8988T (cell line): ENCODE results near the gene CRADD.
"Not testable (repeated sequence)": the region's sequence is repeated elsewhere in the genome, so short reads cannot be mapped to it uniquely, and the experiment has no call there.

ENCODE experiments used
- DNase-seq: peaks from one replicate; pipeline ENCODE4 v3.0.0; 2011

Gene CRADD

DNA sequence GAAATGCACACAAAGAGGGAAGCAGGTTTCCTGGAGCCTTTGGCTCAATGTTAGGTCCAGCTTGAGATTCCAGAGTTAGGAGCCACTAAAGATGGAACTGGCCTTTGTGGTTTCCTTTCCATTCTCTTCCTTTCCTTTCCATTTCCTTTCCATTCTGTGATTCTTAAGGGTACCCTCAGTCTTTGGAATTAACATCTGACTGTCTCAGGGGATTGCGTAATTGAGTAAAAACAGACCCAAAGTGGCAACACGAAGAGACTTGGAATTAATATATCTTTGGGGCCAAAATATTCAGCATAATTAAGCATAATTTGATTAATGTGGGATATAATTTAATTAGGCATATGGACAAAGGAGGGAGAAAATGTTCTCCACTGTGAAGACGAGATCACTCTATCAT lies 205.6 kb downstream of the CRADD start:
- DNase-seq, result no peak

DNA sequence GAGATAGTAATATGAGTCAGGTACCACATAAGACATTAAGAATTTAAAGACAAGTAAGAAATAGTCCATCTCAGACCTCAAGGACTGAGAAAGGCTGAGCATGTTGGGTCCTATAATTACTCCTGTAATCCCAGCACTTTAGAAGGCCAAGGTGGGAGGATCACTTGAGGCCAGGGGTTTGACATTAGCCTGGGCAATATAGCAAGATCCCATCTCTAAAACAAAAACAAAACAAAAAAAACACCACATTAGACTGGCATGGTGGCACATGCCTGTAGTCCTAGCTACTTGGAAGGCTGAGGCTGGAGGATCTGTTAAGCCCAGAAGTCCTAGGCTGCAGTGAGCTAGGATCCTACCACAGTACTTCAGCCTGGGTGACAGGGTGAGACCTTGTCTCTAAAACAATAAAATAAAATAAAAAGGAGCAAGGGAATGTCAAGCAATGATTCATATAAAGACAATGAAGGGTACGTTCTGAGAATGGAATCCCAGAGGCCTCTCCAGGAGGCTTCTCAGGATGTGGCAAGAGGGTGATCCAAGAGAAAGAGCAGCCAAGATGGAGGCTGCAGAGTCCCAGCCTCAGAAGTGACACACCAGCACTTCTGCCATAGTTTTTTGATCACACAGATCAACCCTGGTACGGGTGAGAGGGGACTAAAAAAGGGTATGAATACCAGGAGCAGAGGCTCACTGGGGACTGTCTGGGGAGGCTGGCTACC lies 206.4 kb downstream of the CRADD start:
- DNase-seq, result no peak

DNA sequence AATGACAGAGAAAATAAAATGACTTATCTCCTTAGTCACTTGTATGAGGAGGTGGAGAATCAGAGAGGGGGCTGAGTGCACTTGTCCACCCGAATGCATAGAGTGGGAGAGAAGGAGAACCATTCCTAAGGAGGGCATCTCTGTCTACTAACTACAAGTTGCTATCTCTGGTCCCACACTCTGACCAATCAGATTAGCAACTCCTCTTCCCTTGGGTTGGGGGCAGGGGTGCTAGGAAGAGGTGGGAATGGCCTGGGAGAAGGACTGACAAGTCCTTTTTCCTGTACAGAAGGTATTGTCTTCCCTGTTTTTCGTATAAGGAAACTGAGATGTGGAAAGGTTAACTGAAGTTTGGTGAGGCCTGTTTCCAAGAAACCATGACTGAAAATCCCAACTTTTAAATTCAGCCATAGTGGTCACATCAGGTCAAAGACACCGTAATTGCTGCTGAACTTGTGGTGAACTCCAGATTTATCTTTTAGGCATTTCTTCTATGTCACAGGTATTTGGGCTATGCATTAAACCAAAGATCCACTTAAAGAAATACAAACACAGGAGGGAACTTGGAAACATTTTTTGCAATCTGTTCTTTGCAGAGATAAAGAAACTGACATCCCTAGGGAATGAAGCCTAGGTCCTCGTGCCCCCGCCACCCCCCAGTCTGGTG lies 207.8 kb downstream of the CRADD start:
- no peak for DNase-seq

DNA sequence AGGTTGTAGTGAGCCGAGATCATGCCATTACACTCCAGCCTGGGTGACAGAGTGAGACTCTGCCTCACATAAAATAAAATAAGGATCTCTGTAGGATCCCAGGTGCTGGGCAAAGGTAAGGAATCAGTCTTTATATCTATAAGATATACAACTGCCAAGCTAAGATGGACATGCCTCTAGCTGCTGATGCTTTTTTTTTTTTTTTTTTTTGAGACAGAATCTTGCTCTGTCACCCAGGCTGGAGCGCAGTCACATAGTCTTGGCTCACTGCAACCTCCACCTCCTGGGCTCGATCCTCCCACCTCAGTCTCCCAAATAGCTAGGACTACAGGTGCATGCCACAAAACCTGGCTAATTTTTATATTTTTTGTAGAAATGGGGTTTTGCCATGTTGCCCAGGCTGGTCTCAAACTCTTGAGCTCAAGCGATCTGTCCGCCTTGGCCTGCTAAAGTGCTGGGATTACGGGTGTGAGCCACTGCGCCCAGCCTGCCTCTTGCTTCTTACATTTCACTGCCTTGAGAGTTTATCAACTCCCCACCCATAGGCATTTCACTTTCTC lies 208.9 kb downstream of the CRADD start:
- not testable (repeated sequence) for DNase-seq

DNA sequence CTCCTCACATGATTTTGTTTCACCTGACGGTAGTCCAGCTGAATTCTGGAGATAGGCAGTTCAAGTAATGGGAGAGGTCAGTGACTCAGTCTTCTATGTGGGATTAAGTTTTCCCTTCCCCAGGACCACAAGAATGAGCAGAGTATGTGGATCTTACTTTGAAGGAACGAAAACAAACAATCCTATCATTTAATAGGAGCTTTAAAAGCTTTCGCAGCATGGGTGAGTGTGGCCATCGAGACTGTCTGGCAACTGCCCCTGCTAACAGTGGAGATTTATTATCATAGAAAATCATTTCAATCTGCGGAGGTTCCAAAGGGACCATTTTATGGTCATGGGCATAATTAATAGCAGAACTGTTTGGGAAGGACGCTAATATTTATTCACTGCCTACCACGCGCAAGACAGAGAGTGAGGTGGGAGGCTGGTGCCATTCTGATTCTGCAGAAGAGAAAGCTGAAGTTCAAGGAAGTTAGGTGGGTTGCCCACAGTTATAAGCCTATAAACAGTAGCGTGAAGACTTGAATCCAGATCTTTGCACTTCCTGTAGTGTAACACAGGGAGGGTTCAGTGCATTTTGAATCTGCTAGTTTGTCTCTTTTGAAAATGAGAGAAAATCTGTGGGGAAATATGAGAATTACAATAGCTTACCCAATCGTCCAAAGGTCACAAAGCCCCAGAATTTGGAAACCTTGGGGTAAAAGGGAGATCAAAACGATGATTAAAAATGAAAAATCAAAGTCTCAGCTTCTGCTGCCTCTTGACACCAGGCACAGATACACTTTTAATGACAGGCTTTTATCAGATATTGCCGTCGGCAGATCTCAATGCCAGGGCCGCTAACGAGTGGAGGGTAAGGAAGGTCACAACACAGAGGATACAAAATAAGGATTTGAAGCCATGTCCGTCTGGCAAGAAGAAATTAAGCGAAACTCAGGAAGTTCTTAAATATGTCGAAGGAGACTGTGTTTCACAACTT lies 209.6 kb downstream of the CRADD start:
- DNase-seq, result no peak

DNA sequence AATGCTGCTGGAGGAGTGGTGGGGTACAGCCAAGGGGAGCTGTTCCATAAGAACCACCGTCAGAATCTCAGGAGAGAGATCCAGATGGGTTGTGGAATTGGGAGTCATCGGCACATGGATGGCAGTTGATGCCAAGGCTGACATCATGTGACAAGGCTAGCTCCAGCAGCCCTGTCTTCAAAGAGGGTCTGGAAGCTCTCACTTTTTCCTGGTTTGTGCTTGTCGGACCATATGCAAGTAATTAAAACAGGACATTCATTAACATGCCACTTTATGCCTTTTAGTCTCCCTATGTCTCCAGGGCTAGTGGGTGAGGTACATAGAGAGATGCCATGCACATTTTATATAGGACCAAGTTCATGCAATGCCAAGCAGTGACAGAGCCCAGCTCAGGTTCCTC lies 211.8 kb downstream of the CRADD start:
- DNase-seq, result no peak

DNA sequence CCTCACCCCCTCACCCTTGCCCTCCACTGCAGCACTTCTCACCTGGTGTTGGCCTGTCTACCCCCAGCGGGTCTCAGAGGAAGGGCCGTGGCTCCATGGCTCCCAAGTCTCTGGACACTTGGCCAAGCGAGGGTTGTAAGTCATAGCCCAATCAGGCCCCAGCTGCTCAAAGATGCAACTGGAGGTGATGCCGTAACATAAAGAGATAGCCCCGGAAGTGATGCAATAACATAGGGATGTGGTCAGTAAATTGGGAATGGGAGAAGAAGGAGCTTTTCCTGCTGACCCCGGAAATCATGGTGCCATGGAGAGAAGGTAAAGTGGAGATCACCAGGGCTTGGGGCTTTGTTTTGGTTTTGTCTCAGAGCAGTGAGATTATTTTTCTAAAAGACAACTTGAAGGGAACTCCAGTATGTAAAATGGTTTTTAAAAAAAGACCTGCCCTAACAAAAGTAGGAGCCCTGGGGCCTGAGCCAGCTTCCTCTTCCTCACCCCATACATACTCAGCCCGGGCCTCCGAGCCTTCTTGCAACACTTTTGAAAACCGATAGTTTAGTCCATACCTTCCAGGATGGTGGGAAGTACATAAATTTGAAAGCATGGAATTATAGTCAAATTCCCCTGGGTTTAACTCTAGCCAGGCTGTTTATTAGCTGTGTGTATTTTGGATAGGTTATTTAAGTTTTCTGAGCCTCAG lies 212.5 kb downstream of the CRADD start:
- DNase-seq, result no peak

DNA sequence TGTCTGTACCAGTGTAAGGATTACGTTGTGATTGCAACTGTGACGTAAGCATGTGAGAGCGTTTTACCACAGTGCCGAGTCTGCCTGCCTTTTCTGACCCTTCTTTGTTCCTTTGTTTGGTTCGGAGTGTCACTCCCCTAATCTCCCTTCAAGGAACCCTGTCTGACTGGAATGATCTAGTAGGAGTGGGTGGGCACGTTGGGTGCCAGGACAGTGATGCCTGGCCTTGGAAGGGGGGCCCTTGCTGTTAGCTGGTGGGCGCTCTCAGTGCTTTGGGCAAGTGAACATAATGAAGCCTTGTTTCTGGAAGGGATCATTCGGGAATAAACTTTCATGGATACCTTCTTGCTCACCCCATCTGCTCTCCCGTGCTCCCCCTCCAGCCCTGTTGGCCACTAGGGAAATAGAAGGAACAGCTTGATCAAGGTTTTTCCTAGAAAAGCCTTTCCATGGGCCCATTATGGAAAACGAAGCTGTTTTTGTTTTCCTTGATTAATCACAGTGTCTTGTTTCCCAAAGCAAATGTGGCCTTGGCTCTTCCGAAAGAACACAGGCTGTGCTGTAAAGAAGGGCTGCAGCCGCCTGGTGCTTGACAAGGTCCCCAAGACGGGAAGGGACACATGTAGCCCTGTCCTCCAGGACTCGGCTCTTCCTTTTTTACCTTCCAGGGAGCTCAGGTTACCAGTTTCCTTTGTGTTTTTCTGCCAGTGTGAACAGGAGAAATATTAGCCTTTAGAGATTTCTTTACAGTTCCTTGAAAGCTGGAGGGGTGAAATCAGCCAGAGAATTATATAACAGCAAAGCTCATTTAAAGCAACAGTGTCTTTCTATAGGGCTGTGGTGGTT lies 215.5 kb downstream of the CRADD start:
- no peak for DNase-seq

DNA sequence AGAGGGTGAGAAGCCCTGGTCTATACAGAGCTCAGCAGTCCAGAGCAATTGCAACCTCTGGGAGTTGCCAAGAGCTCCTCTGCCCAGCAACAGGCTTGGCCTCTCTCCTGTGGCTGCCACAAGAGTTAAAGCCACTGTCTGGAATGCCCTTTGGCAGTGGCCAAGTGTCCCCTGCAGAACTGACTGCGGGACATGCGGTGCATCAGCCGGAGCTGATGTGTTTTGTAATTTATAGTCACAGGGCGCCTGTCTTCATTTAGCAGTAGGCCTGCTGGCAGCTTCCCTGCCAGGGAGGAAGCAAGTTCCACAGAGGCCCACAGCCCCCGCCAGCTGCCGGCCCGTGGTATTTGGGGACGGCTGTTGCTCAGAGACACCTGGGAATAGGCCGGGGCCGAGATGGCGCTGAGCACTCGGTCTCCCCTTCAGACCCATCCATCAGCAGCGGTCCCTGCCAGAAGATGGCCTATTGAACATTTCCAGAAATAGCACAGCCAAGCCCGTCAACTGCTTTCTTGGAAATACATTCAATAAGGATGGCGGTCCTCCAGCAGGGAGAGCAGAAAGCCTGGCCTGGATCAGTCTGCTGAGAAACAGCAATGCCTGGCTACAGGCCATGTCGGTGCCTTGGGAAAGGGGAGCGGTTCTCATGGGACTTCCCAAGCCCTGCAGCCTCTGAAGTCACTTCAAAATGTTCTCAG lies 217.4 kb downstream of the CRADD start:
- no peak for DNase-seq

DNA sequence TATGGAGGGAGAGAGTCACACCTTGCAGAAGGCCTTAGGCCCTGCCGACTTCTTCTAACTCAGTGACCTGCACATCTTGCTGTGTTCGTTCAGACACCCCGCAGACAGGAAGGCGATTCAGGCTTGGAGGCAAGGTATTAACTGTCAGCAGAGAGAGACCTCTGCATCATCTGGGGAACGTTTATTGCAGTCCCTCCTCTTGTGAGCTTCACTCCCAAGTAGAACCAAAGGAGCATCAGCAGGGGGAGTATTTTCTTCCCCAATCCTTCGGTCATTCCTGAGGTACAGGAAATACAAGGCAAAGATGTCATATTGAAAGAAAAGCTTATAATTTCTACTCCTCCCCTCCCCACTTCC lies 217.9 kb downstream of the CRADD start:
- no peak for DNase-seq

DNA sequence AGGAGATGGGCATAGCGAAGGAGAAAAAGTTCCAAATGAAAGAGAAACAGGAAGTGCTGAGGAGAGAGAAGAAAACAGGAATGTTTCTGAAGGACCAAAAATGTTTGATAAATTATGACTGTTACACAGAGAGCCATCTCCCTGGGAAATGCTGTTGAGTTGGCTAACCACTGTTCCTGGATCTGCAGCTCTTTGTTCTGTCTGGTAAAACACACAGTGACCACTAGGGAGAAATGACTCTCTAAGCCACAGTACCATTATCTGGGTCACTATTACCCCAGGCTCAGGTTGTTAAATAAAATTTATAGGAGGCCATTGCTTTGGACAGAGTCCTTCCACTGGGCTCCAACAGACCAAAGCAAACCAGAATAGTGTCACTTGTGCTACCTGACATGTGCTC lies 219.3 kb downstream of the CRADD start:
- DNase-seq, result no peak

DNA sequence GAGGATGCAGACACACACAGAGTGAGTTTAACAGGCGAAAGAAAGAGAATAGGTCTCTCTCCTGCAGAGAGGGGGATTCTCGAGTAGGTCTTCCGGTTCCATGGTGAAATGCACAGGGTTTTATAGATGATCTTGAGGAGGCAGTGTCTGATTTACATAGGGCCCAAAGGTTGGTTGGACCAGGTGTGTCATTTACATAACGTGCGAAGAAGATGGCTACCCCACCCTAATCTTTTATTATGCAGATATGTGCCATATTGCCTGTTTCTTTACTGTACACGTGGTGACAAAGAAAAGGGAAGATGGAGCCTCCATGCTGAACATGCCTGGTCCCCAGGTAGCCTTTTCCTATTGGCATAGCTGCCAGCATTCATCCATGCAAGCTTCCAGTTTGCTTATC lies 219.8 kb downstream of the CRADD start:
- DNase-seq, result no peak

DNA sequence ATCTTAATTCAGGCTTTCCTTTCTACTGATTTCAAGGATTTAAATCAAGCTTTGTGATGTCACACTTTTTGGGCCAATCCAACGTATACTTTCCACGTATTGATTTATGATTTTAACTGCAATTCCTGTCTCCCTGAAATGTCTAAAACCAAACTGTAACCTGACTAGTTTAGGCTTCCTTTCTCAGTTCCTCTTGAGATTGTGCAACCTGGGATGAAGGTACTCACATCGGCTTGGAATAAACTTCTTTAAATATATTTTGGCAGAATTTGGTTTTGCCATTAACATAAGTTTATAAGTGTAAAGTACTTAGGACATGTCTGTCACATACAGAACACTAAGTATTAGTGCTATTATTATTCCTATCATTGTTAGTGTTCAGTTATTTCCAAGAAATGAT lies 224.6 kb downstream of the CRADD start:
- DNase-seq, result no peak

DNA sequence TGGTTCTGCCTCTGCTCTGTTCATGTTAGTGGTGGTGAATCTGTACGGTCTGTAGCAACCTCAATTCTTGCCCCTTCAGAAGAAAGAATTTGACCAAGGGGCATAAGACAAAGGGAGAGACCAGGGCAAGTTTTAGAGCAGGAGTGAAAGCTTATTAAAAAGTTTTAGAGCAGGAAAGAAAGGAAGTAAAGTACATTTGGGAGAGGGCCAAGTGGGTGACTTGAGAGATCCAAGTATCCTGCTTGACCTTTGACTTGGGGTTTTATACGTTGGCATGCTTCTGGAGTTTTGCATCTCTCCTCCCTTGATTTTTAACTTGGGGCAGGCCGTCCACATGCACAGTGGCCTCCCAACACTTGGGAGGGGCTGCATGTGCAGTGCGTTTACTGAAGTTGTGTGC lies 225.0 kb downstream of the CRADD start:
- no peak for DNase-seq

DNA sequence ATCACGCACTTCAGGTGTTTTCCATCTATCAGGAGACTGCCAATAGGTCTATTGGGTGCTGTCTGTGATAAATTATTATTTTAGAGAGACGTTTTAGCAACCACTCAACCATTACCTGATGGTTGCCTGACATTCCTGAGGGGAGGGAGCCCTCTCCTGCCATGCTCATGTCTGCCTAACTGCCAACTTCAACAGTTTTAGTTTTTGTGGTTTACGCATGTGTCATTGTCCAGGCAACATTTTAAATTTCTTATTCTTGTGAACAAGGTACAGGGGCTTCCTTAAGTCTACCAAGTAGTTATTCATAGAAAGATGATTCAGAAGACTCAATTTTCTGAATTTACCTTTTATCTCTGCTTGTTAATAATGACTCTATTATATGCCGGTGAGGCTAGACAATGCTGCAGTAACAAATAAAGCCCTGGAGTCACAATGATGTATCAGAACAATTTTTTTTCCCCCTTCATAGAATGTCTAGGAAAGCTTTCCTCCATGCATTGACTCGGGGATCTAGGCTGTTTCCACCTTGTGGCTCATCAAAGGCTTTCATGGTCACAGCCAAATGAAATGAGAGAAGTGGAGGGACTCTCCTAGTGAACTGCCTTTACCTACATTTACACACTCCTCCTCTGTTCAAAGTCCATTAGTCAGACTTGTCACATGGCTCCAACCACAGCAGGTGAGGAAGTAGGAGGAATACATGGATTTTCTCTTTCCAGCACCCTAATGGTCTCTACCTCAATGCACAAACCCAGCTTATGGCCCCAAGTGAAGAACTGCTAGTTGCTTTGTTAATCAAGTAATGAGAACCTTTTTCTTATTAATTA lies 225.8 kb downstream of the CRADD start:
- DNase-seq, result no peak

DNA sequence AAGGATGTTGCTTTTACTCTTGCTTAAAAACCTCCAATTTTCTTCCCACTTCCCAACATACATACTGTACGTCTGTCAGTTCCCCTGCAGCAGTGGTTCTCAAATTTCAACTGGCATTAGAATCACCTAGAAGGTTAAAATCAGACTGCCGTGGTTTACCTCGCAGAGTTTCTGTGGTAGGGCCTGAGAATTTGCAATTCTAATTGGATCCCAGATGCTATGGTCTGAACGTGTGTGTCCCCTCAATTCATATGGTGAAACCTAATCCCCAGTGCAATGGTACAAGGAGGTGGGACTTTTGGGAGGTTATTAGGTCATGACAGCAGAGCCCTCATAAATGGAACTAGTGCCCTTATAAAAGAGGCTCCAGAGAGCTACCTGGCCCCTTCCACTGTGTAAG lies 226.9 kb downstream of the CRADD start:
- no peak for DNase-seq

DNA sequence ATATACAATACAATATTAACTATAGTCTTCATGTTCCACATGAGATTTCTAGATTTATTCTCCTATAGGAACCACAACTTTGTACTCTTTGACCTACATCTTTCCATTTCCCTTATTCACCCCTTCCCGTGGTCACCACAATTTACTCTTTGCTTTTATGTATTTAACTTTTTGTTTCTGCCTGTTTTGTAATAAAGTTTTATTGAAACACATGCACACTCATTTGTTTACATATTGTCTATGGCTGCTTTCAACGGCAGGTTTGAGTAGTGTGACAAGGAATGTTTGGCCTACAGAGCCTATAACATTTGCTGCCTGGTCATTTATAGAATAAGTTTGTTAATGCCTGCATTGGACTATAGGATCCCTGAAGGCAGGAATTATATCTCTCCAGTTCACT lies 231.1 kb downstream of the CRADD start:
- DNase-seq, result no peak

DNA sequence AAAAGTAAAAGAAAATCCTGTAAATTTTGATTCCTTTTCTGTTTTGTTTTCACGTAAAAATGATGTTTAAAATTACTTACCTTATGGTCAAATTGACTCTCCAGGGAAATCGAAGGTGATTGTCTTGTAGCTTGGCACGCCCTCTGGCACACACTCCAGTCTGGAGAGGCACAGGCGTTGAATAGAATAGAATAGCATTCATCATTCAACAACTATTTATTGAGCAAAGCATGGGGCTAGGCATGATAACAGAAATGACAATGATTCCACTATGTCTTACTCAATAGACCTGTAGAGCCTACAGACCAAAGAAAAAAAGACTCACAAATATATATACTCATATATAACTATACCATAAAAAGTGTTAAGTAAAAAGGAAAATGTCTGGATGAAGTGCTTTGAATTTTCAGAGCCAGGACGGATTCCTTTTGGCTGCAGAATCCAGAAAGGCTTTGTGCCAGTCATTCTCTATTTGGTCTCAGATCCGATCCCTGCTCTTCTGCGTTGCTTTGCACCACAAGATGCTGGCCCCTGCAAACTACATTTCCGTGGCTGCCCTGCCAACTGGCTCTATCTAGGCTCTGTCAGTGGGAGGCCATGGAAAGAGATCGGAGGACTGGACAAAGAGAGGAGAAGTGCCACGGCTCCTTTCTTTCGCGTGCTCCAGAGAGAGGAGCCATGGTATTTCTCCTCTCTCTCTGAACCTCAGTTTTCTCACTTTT lies 231.8 kb downstream of the CRADD start:
- no peak for DNase-seq

DNA sequence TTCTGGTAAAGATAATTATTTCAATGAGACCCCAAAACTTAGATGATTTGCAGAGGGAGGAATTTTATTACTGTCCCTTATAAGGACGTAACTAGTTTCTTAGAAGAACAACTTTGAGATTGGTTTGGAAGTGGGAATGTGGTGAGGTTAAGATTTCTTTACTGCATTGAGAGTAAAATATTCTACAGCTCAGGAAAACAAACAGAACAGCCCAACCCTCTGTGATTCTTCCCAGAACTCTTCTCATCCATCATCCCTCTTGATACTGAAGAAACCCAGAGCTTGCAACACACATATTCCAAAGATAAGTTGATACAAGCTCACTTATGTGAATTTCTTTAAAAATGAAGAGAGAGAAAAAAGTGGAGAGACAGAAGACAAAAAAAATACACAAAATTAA lies 234.2 kb downstream of the CRADD start:
- DNase-seq, result no peak
